GM12865 (cell line): ENCODE data around the gene SMG1.
"Not testable (repeated sequence)": the region's sequence is repeated elsewhere in the genome, so short reads cannot be mapped to it uniquely, and the experiment has no call there.

Source experiments
- DNase-seq: peaks from one replicate; pipeline ENCODE4 v3.0.0; 2010; ENCODE audit warnings: low read depth
- H3K4me3 ChIP-seq: 2 replicates; pipeline ENCODE4 v1.5.1; 2011; ENCODE audit warnings: mild to moderate bottlenecking, low read depth, low read length, control low read depth
- TF ChIP-seq, protein P1 (sequence below): IDR thresholded peaks from 2 replicates; pipeline ENCODE4 v1.5.1; 2011; ENCODE audit warnings: low read length, control low read depth, low read depth, inconsistent platforms; ENCODE audit not compliant: insufficient read depth; ENCODE audit errors: missing control alignments

The SMG1 gene

GRCh38 chr16:18762713-18763112 lies 163.5 kb downstream of the SMG1 start:
- not testable (repeated sequence) for H3K4me3 ChIP-seq, DNase-seq

GRCh38 chr16:18759598-18760520 lies 166.3 kb downstream of the SMG1 start:
- peak; percentile 37 for DNase-seq
- H3K4me3 ChIP-seq: not testable (repeated sequence)
- TF ChIP-seq, protein P1, sequence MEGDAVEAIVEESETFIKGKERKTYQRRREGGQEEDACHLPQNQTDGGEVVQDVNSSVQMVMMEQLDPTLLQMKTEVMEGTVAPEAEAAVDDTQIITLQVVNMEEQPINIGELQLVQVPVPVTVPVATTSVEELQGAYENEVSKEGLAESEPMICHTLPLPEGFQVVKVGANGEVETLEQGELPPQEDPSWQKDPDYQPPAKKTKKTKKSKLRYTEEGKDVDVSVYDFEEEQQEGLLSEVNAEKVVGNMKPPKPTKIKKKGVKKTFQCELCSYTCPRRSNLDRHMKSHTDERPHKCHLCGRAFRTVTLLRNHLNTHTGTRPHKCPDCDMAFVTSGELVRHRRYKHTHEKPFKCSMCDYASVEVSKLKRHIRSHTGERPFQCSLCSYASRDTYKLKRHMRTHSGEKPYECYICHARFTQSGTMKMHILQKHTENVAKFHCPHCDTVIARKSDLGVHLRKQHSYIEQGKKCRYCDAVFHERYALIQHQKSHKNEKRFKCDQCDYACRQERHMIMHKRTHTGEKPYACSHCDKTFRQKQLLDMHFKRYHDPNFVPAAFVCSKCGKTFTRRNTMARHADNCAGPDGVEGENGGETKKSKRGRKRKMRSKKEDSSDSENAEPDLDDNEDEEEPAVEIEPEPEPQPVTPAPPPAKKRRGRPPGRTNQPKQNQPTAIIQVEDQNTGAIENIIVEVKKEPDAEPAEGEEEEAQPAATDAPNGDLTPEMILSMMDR: peak; percentile 33

GRCh38 chr16:18757960-18758660 lies 168.1 kb downstream of the SMG1 start:
- DNase-seq, H3K4me3 ChIP-seq: not testable (repeated sequence)

GRCh38 chr16:18756639-18757038 lies 169.6 kb downstream of the SMG1 start:
- DNase-seq, H3K4me3 ChIP-seq: not testable (repeated sequence)
